ENCODE results near the gene PDE6A.

The PDE6A gene

GRCh38 chr5:149832636-149833035, 112.0 kb downstream of the PDE6A start:
- no peak overlapping the region for H3K4me3 Mint-ChIP-seq
- H3K9me3 Mint-ChIP-seq, result no peaks in the 10 kb centered on the region
- peaks cover 12% of the 10 kb centered on the region for H3K4me1 Mint-ChIP-seq (ENCODE audit: low read depth)
- no peaks in the 10 kb centered on the region for H3K27me3 Mint-ChIP-seq
- H3K27ac Mint-ChIP-seq, result no peak overlapping the region
- peaks cover 96% of the 10 kb centered on the region for H3K36me3 Mint-ChIP-seq (ENCODE audit: low read depth)
- intact Hi-C loops (cut with micrococcal nuclease), result no loop called here

GRCh38 chr5:149831492-149831891, 113.1 kb downstream of the PDE6A start:
- no peaks in the 10 kb centered on the region for H3K9me3 Mint-ChIP-seq
- no peak overlapping the region for H3K4me3 Mint-ChIP-seq
- intact Hi-C loops (cut with micrococcal nuclease), result no loop called here
- H3K27ac Mint-ChIP-seq, result no peak overlapping the region
- H3K36me3 Mint-ChIP-seq (ENCODE audit: low read depth), result peaks cover 96% of the 10 kb centered on the region
- no peaks in the 10 kb centered on the region for H3K27me3 Mint-ChIP-seq
- peaks cover 19% of the 10 kb centered on the region for H3K4me1 Mint-ChIP-seq (ENCODE audit: low read depth)

- Mint-ChIP-seq H3K27ac (no peak overlapping the region), H3K36me3 (ENCODE audit: low read depth) (peaks cover 95% of the 10 kb centered on the region), H3K27me3 (no peaks in the 10 kb centered on the region), H3K4me1 (ENCODE audit: low read depth) (peaks cover 16% of the 10 kb centered on the region), H3K9me3 (no peaks in the 10 kb centered on the region), H3K4me3 (no peak overlapping the region)
- intact Hi-C loops (cut with micrococcal nuclease), result no loop called here
Measured at GRCh38 chr5:149830579-149830978, 114.0 kb downstream of the PDE6A start.

- H3K9me3 Mint-ChIP-seq, result no peaks in the 10 kb centered on the region
- intact Hi-C loops (cut with micrococcal nuclease), result loop anchor here (5.0 to 10.0 kb wide), 2 partner anchors 55 to 98 kb away; partner anchors contain the start of gene PPARGC1B
- H3K4me3 Mint-ChIP-seq, result no peak overlapping the region
- peaks cover 95% of the 10 kb centered on the region for H3K36me3 Mint-ChIP-seq (ENCODE audit: low read depth)
- H3K27ac Mint-ChIP-seq, result no peak overlapping the region
- no peaks in the 10 kb centered on the region for H3K27me3 Mint-ChIP-seq
- H3K4me1 Mint-ChIP-seq (ENCODE audit: low read depth), result peaks cover 16% of the 10 kb centered on the region
Measured at GRCh38 chr5:149829954-149830353, 114.6 kb downstream of the PDE6A start.

GRCh38 chr5:149828161-149829011, 116.2 kb downstream of the PDE6A start:
- Mint-ChIP-seq H3K4me3 (no peak overlapping the region), H3K27ac (no peak overlapping the region), H3K9me3 (no peaks in the 10 kb centered on the region), H3K4me1 (ENCODE audit: low read depth) (peaks cover 27% of the 10 kb centered on the region), H3K27me3 (no peaks in the 10 kb centered on the region), H3K36me3 (ENCODE audit: low read depth) (peaks cover 95% of the 10 kb centered on the region)
- intact Hi-C loops (cut with micrococcal nuclease), result loop anchor here (1.0 to 10.0 kb wide), 4 partner anchors 54 to 192 kb away; partner anchors contain the start of gene PPARGC1B

GRCh38 chr5:149827546-149827945, 117.0 kb downstream of the PDE6A start:
- intact Hi-C loops (cut with micrococcal nuclease), result loop anchor here (5.0 to 10.0 kb wide), 2 partner anchors 53 to 95 kb away; partner anchors contain the start of gene PPARGC1B

GRCh38 chr5:149827086-149827485, 117.5 kb downstream of the PDE6A start:
- no peaks in the 10 kb centered on the region for H3K27me3 Mint-ChIP-seq
- peak overlapping the region; percentile 43 for H3K27ac Mint-ChIP-seq
- peaks cover 95% of the 10 kb centered on the region for H3K36me3 Mint-ChIP-seq (ENCODE audit: low read depth)
- intact Hi-C loops (cut with micrococcal nuclease), result loop anchor here (5.0 to 10.0 kb wide), 2 partner anchors 52 to 95 kb away; partner anchors contain the start of gene PPARGC1B
- no peak overlapping the region for H3K4me3 Mint-ChIP-seq
- peaks cover 40% of the 10 kb centered on the region for H3K4me1 Mint-ChIP-seq (ENCODE audit: low read depth)
- H3K9me3 Mint-ChIP-seq, result no peaks in the 10 kb centered on the region

More at GRCh38 chr5:149827546-149827945, 117.0 kb downstream of the PDE6A start:
- Mint-ChIP-seq H3K27ac (peak overlapping the region; percentile 43), H3K4me1 (ENCODE audit: low read depth) (peaks cover 36% of the 10 kb centered on the region), H3K27me3 (no peaks in the 10 kb centered on the region), H3K4me3 (no peak overlapping the region), H3K36me3 (ENCODE audit: low read depth) (peaks cover 95% of the 10 kb centered on the region), H3K9me3 (no peaks in the 10 kb centered on the region)

- Mint-ChIP-seq H3K4me3 (no peak overlapping the region), H3K27ac (no peak overlapping the region), H3K9me3 (no peaks in the 10 kb centered on the region), H3K27me3 (no peaks in the 10 kb centered on the region), H3K36me3 (ENCODE audit: low read depth) (peaks cover 95% of the 10 kb centered on the region), H3K4me1 (ENCODE audit: low read depth) (peaks cover 44% of the 10 kb centered on the region)
- intact Hi-C loops (cut with micrococcal nuclease), result loop anchor here (5.0 to 10.0 kb wide), 2 partner anchors 52 to 94 kb away; partner anchors contain the start of gene PPARGC1B
Measured at GRCh38 chr5:149826574-149826973, 118.0 kb downstream of the PDE6A start.

GRCh38 chr5:149824846-149825245, 119.7 kb downstream of the PDE6A start:
- peak overlapping the region; percentile 51 for H3K27ac Mint-ChIP-seq
- H3K36me3 Mint-ChIP-seq (ENCODE audit: low read depth), result peaks cover 98% of the 10 kb centered on the region
- H3K4me1 Mint-ChIP-seq (ENCODE audit: low read depth), result peaks cover 44% of the 10 kb centered on the region
- intact Hi-C loops (cut with micrococcal nuclease), result loop anchor here (5.0 to 10.0 kb wide), 2 partner anchors 50 to 93 kb away; partner anchors contain the start of gene PPARGC1B
- H3K4me3 Mint-ChIP-seq, result no peak overlapping the region
- no peaks in the 10 kb centered on the region for H3K27me3 Mint-ChIP-seq
- no peaks in the 10 kb centered on the region for H3K9me3 Mint-ChIP-seq

GRCh38 chr5:149824120-149824519, 120.5 kb downstream of the PDE6A start:
- Mint-ChIP-seq H3K4me3 (no peak overlapping the region), H3K4me1 (ENCODE audit: low read depth) (peaks cover 47% of the 10 kb centered on the region), H3K36me3 (ENCODE audit: low read depth) (peaks cover 91% of the 10 kb centered on the region), H3K9me3 (no peaks in the 10 kb centered on the region), H3K27ac (no peak overlapping the region), H3K27me3 (no peaks in the 10 kb centered on the region)
- intact Hi-C loops (cut with micrococcal nuclease), result loop anchor here (10.0 kb wide), 1 partner anchor 49 kb away; no protein-coding TSS in a partner anchor

- intact Hi-C loops (cut with micrococcal nuclease), result loop anchor here (10.0 kb wide), 1 partner anchor 49 kb away; no protein-coding TSS in a partner anchor
- no peaks in the 10 kb centered on the region for H3K27me3 Mint-ChIP-seq
Measured at GRCh38 chr5:149823375-149823774, 121.2 kb downstream of the PDE6A start.

GRCh38 chr5:149822301-149822700, 122.3 kb downstream of the PDE6A start:
- H3K36me3 Mint-ChIP-seq (ENCODE audit: low read depth), result peaks cover 81% of the 10 kb centered on the region
- intact Hi-C loops (cut with micrococcal nuclease), result loop anchor here (10.0 kb wide), 1 partner anchor 48 kb away; no protein-coding TSS in a partner anchor
- H3K4me1 Mint-ChIP-seq (ENCODE audit: low read depth), result peaks cover 47% of the 10 kb centered on the region
- no peak overlapping the region for H3K4me3 Mint-ChIP-seq
- H3K27me3 Mint-ChIP-seq, result no peaks in the 10 kb centered on the region
- no peak overlapping the region for H3K27ac Mint-ChIP-seq
- H3K9me3 Mint-ChIP-seq, result no peaks in the 10 kb centered on the region

More at GRCh38 chr5:149823375-149823774, 121.2 kb downstream of the PDE6A start:
- H3K4me3 Mint-ChIP-seq, result no peak overlapping the region
- no peaks in the 10 kb centered on the region for H3K9me3 Mint-ChIP-seq
- peaks cover 84% of the 10 kb centered on the region for H3K36me3 Mint-ChIP-seq (ENCODE audit: low read depth)
- H3K27ac Mint-ChIP-seq, result no peak overlapping the region
- peaks cover 45% of the 10 kb centered on the region for H3K4me1 Mint-ChIP-seq (ENCODE audit: low read depth)

- Mint-ChIP-seq H3K9me3 (no peaks in the 10 kb centered on the region), H3K27me3 (no peaks in the 10 kb centered on the region)
- intact Hi-C loops (cut with micrococcal nuclease), result loop anchor here (10.0 kb wide), 1 partner anchor 46 kb away; no protein-coding TSS in a partner anchor
Measured at GRCh38 chr5:149820536-149821510, 123.8 kb downstream of the PDE6A start.

More at GRCh38 chr5:149820536-149821510, 123.8 kb downstream of the PDE6A start:
- Mint-ChIP-seq H3K4me3 (no peak overlapping the region), H3K36me3 (ENCODE audit: low read depth) (peaks cover 74% of the 10 kb centered on the region), H3K27ac (peak overlapping the region; percentile 14), H3K4me1 (ENCODE audit: low read depth) (peaks cover 48% of the 10 kb centered on the region)

All from dendritic cell treated with granulocyte-macrophage colony-stimulating factor and Interleukin-4, amounts not matched to agents 40 ng/mL and 50 ng/mL, for 4 days (primary cell).